HG02885 (cell line): ENCODE measurements around the gene CALHM3.

Source experiments
- ATAC-seq: cut with Tn5 transposase; IDR thresholded peaks from one replicate; pipeline ENCODE4 v1.9.1; 2021; ENCODE audit warnings: mild to moderate bottlenecking; ENCODE audit not compliant: unreplicated experiment, poor library complexity

Gene CALHM3

GRCh38 chr10:103451831-103452505 is 27.1 kb downstream of the CALHM3 start, which contains the start of gene CALHM2:
Gene CALHM2 (minus strand): TSS chr10:103452370. CDS start chr10:103449941, 2,429 bp downstream.
- peak; percentile 68 for ATAC-seq

DNA sequence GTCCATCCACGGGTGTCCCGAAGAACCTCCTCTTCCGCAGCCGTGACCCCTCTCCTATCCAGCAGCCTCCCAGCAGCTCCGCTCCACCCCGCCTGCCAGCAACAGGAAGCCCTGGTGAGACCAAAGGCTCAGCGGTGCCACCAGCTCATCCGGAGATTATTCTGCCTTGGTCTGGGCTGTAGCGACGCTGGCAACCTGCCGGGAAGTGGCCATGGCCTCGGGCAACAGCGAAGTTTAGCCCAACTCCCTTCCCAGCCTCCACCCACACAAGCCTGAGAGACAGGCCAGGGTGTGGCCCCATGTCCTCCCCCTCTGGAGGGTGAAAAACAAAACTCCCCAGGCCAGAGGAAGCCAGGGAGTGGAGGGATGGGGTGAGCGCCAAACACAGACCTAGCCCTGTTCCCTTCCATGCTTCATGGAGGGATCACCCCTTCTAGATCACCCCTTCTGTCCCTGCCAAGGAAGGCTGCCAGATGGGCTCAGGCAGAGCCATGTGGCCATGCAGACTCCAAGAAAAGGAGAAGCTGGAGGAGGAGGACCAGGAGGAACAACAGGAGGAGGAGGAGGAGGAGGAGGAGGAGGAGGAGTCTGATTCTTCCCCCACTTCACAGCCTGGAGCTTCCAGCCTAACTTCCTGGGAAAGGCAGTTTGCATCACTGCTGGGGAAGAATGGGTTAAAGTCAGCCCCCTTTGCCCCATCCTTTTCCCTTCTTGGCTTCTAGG is 27.8 kb downstream of the CALHM3 start:
- ATAC-seq, result no peak

GRCh38 chr10:103450201-103450695 is 28.8 kb downstream of the CALHM3 start:
- ATAC-seq, result no peak

DNA sequence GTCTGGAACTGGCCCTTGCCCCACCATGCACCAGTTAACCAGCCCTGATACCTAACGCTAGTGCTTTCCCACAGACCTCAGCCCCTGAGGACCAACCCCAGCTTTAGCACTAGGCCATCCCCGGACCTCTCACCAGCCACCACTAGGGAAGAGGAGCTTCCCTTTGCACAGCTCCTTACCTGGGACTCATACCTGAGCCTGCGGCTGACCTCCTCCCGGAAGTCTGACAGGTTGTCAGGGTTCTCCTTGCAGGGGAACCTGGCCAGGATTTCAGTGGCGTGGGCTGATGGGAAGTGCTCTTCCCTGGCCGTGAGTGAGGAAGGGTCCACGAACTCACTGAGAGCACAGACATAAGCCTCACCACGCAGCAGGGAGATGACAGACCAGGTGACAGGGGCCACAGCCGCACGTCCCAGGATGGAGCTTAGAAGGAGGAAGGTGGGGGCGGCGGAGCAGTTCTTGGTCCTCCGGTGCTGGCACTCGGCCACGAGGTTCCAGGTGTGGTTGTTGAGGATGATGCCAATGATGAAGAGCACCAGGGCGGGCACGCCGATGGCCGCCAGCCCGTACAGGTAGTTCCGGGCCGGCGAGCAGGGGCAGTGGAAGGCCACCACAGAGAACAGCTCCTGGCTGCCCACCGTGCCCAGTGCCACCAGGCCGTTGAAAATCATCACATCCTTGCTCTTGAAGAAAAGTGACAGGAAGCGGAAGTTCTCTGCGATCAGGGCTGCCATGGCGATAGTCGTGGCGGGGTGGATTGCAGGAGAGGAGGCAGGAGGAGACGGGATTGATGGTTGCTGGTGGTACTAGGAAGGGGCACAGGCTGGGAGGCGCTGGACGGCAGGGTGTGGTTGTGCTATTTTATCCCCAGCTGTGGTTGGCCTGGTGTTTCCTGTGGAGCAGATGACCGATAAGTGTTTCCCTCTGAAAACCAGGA is 29.6 kb downstream of the CALHM3 start:
- ATAC-seq, result no peak

DNA sequence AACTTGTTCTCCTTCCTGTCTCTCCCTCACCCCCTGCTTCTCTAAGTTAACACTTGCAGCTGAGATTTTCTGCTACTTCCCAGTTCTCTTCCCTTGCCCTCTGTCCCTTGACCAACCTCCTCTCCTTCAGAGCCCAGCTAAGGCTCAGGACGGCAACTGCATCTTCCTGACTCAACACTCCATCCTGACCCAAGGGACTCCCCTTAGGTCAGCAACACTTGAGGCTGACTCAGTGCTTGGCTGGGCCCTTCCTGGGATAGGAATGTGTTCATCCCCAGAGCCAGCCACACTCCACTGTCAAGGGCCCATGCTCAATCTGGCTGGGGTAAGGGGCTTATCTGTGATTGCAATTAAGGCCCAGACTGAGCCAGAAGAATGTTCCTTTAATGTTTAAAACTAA is 30.3 kb downstream of the CALHM3 start:
- no peak for ATAC-seq

DNA sequence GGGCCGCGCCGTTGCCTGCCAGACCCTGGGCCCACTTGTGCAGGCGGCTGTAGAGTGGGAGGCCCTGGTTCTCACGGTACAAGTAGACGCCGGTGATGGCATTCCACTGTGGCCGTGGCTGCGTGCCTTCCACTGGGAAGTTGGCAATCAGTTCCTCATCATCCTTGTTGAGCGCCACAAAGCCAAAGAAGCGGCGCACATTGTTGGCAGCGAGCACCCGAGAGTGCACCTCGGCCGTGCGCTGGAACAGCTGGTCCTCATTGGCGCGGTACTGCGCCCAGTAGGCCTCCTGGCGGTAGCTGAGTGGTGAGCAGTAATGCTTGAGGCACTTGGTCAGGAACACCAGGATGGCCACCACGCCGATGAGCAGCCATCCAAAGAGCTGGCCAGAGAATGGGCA is 31.9 kb downstream of the CALHM3 start:
- no peak for ATAC-seq

DNA sequence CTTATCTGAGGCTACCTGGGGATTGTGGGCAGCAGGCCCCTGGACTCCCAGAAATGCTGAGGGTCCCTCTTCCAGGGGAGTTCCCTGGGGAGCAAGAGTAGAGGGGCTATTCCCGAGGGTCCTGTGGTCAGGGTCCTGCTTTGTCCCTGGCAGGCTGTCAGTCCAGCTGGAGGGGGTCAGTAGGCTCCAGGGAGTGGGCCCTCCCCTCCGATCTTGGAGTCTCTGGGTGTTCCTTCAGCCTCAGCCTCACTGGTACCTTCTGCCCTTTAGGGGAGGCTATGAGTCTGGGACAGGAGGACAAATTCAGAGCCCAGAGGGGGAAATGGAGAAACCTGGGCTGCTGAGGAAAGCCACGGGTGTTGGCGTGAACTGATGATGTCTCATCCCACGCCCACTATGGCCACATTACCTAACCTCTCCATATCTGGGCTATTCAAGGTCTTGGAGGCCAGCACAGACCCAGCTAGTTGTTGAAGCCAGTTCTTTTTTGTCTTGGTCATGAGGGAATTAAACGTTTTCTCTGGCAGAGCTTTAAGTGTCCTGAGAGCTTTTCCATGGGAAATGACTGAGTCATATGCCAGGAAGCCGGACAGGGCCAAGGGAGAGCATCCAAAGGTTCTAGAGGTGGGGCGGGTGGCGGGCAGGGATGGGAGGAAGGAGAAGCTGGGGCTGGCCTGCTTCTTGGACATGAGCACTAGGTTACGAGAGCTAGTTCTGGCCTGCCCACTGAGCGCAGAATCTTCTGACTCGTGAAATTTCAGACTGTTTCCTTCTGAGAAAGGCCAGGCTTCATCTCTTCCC is 33.1 kb downstream of the CALHM3 start:
- ATAC-seq, result no peak

- no peak for ATAC-seq
These were observed 33.7 kb downstream of the CALHM3 start for GRCh38 chr10:103445366-103445765.

DNA sequence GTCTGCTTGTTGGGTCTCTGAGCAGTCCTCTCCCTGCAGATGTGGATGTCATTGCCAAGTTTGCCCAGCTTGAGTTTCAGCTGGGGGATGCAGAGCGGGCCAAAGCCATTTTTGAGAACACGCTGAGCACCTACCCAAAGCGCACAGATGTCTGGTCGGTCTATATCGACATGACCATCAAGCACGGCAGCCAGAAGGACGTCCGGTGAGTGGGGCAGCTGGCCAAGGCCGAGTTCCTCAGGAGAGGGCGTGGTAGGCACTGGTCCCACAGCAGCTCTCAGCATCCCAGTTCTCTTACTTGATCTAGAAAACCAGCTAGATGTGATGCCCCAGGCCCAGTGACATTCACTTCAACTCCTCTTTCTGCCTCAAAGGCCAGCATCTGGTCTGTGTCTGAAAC is 34.6 kb downstream of the CALHM3 start:
- no peak for ATAC-seq

DNA sequence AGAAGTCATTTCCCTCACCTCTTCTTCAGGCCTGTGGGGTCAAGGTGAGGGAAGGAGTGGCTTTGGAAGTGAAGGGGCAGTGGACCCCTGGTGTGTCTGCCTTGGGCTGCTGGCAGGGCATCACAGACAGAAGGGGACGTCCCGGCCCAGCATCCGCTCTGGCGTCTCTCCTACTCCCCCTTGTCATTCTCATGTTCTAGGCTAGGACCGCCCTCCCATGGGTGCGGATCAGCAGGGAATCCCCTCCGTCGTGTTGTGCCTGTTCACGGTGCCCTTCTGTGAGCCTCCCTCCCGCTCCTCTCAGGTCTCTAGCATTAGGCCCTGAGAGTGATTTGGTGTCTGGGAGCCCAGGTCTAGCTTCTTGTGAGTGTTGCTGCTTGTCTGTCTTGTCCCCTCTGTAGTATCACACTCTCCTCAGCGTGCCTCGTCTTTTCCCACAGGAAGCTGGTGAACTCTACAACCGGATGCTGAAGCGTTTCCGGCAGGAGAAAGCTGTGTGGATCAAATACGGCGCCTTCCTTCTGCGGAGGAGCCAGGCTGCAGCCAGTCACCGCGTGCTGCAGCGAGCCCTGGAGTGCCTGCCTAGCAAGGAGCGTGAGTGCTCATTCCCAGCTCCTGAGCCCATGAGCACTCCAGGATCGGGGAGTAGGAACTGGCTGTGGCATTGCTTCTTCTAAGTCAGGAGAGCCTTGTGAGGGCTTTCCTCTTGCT is 35.4 kb downstream of the CALHM3 start:
- ATAC-seq, result no peak

GRCh38 chr10:103442031-103442461 is 37.0 kb downstream of the CALHM3 start:
- no peak for ATAC-seq

- no peak for ATAC-seq
These were observed 37.4 kb downstream of the CALHM3 start for GRCh38 chr10:103441611-103442010.

GRCh38 chr10:103441206-103441605 is 37.8 kb downstream of the CALHM3 start:
- no peak for ATAC-seq

- ATAC-seq, result no peak
These were observed 38.6 kb downstream of the CALHM3 start for GRCh38 chr10:103440416-103440815.

- ATAC-seq, result no peak
These were observed 39.3 kb downstream of the CALHM3 start for GRCh38 chr10:103439776-103440175.

- ATAC-seq, result no peak
These were observed 45.2 kb downstream of the CALHM3 start for GRCh38 chr10:103433858-103434257.

DNA sequence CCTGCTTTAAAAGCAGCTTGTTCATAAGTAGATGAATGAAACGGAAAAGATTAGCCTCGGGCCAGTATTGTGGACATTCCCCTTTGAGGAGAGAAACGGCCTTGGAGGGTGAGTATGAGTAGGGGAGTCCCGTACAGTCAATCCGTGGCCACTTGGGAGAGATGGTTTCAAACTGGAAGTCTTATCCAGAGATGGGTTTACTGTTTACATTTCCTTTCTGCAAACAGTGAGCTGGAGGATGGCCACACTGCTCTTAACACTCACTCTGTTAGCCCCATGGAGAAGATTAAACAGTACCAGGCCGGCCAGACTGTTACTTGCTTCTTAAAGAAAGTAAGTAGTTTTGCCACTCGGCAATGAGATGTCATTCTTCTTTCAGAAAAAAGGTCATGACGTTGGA is 47.1 kb downstream of the CALHM3 start:
- ATAC-seq, result no peak

- ATAC-seq, result no peak
These were observed 49.4 kb downstream of the CALHM3 start for GRCh38 chr10:103429647-103430046.

DNA sequence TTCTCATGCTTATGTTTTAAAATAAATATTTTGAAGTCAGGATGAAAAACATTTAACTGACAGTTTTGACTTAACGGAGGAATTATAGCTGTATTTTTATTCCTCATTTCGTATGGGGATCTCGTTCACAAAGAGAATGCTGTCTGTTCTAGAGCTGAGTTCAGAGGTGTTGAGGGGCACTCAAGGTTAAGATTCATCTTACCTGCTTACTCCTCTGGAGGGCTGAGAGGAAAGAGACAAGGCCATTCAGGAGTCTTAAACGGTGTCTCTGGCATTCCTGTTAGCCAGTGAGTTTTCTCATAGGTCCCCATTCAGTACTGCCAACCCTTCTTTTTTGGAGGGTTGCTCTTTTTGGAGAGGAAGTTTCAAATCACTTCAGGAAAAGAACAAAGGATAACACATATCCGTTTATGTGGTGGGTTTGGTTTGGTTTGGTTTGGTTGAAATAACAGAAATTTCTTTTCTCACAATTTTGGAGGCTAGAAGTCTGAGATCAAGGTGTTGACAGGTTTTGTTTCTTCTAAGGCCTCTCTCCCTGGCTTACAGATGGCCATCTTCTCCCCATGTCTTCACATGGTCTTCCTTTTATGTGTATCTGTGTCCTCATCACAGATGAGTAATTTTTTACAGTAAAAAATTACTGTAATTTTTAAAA is 49.9 kb downstream of the CALHM3 start:
- no peak for ATAC-seq
